SK-N-SH (cell line): Measurements from ENCODE around the gene RAF1. TPM values are rescaled to one million over a fixed set of nuclear protein-coding genes. Genes with fewer than 3 reads are reported as not detected.

Experiments
- CTCF ChIA-PET: fragments of 300-600, 350-600 bp; formaldehyde crosslinking; extraction: SDS; loops from one replicate; lab custom pipeline; 2021; lab: Yijun Ruan, JAX
- POLR2A ChIA-PET: fragments of 350-600 bp; sonication (Branson Sonifier 250); formaldehyde crosslinking; extraction: SDS; loops from one replicate; lab custom pipeline; 2020; ENCODE audit warnings: antibody characterized with exemption, inconsistent platforms; lab: Yijun Ruan, JAX
- DNase-seq: peaks from one replicate; pipeline ENCODE4 v3.0.0; 2012
- H2AFZ ChIP-seq: fragments of 200-600 bp; sonication (generic); 2 replicates; pipeline ENCODE4 v1.8.1; 2016; ENCODE audit warnings: antibody characterized with exemption, mild to moderate bottlenecking, low read depth
- H3F3A ChIP-seq: fragments of 200-600 bp; sonication (generic); replicated peaks from 2 replicates; pipeline ENCODE3; 2016; ENCODE audit warnings: antibody characterized with exemption, mild to moderate bottlenecking; ENCODE audit not compliant: insufficient read depth
- H3K27ac ChIP-seq, 2 experiments: fragments of 200-500 bp in 1 of 2; fragments of 200-600 bp in 1 of 2; sonication (Bioruptor generic) in 1 of 2; sonication (generic), shearing (Covaris generic) in 1 of 2; 2 replicates each; pipeline versions ENCODE4 v1.5.1 to v1.6.1; 2014 to 2016; ENCODE audit warnings: low read depth in 2 of 2, inconsistent platforms in 1 of 2, low read length in 1 of 2, mild to moderate bottlenecking in 1 of 2, mixed read lengths in 1 of 2
- H3K27me3 ChIP-seq: fragments of 200-600 bp; sonication (generic), shearing (Covaris generic); 2 replicates; pipeline ENCODE4 v1.6.1; 2016; ENCODE audit warnings: mixed run types; ENCODE audit not compliant: insufficient read depth
- H3K36me3 ChIP-seq, 2 experiments: fragments of 200-500 bp in 1 of 2; fragments of 200-600 bp in 1 of 2; sonication (Bioruptor generic) in 1 of 2; sonication (generic) in 1 of 2; replicated peaks in 1 of 2; 2 replicates each; pipeline versions ENCODE3 to v1.5.1; 2014 to 2016; ENCODE audit warnings: low read length in 1 of 2, mild to moderate bottlenecking in 1 of 2; ENCODE audit not compliant: insufficient read depth in 2 of 2, control insufficient read depth in 1 of 2
- H3K4me1 ChIP-seq, 2 experiments: fragments of 200-500 bp in 1 of 2; fragments of 200-600 bp in 1 of 2; sonication (Bioruptor generic) in 1 of 2; sonication (generic), shearing (Covaris generic) in 1 of 2; 2 replicates each; pipeline versions ENCODE4 v1.5.1 to v1.6.1; 2014 to 2016; ENCODE audit warnings: low read depth in 1 of 2, low read length in 1 of 2, mixed run types in 1 of 2; ENCODE audit not compliant: insufficient read depth in 2 of 2, control insufficient read depth in 1 of 2
- H3K4me2 ChIP-seq: fragments of 200-600 bp; sonication (generic), shearing (Covaris generic); 2 replicates; pipeline ENCODE4 v1.6.1; 2017; ENCODE audit warnings: mixed run types
- H3K4me3 ChIP-seq, 2 experiments: fragments of 200-500 bp in 1 of 2; fragments of 200-600 bp in 1 of 2; sonication (Bioruptor generic) in 1 of 2; sonication (generic), shearing (Covaris generic) in 1 of 2; 2 replicates each; pipeline versions ENCODE4 v1.5.1 to v1.8.1; 2014 to 2016; ENCODE audit warnings: low read depth in 2 of 2, inconsistent platforms in 1 of 2, low read length in 1 of 2, mild to moderate bottlenecking in 1 of 2, mixed read lengths in 1 of 2, moderate library complexity in 1 of 2
- H3K79me2 ChIP-seq: fragments of 200-600 bp; sonication (generic); 2 replicates; pipeline ENCODE4 v1.8.1; 2017; ENCODE audit warnings: mild to moderate bottlenecking; ENCODE audit not compliant: insufficient read depth
- H3K9ac ChIP-seq: fragments of 200-600 bp; sonication (generic); 2 replicates; pipeline ENCODE4 v1.6.1; 2017; ENCODE audit warnings: mixed run types
- H3K9me2 ChIP-seq: fragments of 200-600 bp; sonication (generic); 2 replicates; pipeline ENCODE4 v1.6.1; 2017; ENCODE audit warnings: mixed run types
- H3K9me3 ChIP-seq: fragments of 200-600 bp; sonication (generic); 2 replicates; pipeline ENCODE4 v1.6.1; 2017; ENCODE audit warnings: mixed run types, mild to moderate bottlenecking, moderate library complexity
- H4K20me1 ChIP-seq: fragments of 200-600 bp; sonication (generic); 2 replicates; pipeline ENCODE4 v1.6.1; 2017; ENCODE audit warnings: mild to moderate bottlenecking, mixed run types; ENCODE audit not compliant: insufficient read depth
- ELF1 ChIP-seq: IDR thresholded peaks from 2 replicates; pipeline ENCODE4 v1.4.0; 2012
- NFIC ChIP-seq: IDR thresholded peaks from 2 replicates; pipeline ENCODE4 v1.4.0; 2012; ENCODE audit warnings: borderline replicate concordance
- REST ChIP-seq: IDR thresholded peaks from 2 replicates; pipeline ENCODE4 v1.6.1; 2012; ENCODE audit warnings: mild to moderate bottlenecking, low read depth, low read length, moderate library complexity
- RFX5 ChIP-seq: IDR thresholded peaks from 2 replicates; pipeline ENCODE4 v1.6.1; 2012; ENCODE audit warnings: mild to moderate bottlenecking, improper control_type of control experiment, low read length
- USF1 ChIP-seq: IDR thresholded peaks from 2 replicates; pipeline ENCODE4 v1.4.0; 2012; ENCODE audit warnings: low read depth, borderline replicate concordance
- WGBS: methylation state at CpG from one replicate; pipeline ENCODE4 v1.1.6; 2017; ENCODE audit warnings: low lambda C conversion rate; 5-methylcytosine and 5-hydroxymethylcytosine counted together
- polyA plus RNA-seq, 3 experiments: library from polyadenylated mRNA; depleted of rRNA; stranded (reverse); fragments of >200 nt; gene quantifications; 2 replicates each; pipeline ENCODE4 v1.2.3, GENCODE V29; 2012

RAF1 gene
- polyA plus RNA-seq, 1 of the 3 experiments (the other 2 are of a cell fraction), result 58.7 TPM

GRCh38 chr3:12620305-12620704, 43.6 kb downstream of the RAF1 start:
- Histone ChIP-seq H3K9me2 (no peaks in the 10 kb centered on the region), H3F3A (peaks cover 4% of the 10 kb centered on the region), H3K27ac (no peak overlapping the region), H3K9me3 (no peaks in the 10 kb centered on the region), H3K79me2 (peaks cover 93% of the 10 kb centered on the region), H3K4me3 (no peak overlapping the region), H3K4me1 (no peaks in the 10 kb centered on the region), H3K4me2 (no peak overlapping the region), H3K27me3 (no peaks in the 10 kb centered on the region), H3K36me3 (peaks cover 13 to 21% of the 10 kb centered on the region in 2 experiments), H4K20me1 (peaks cover 49% of the 10 kb centered on the region), H3K9ac (no peak overlapping the region), H2AFZ (no peak overlapping the region)
- no peak for TF ChIP-seq USF1
- no peak for TF ChIP-seq NFIC
- TF ChIP-seq REST, result no peak
- ChIA-PET CTCF (interaction anchor here (1.0 kb wide), 1 partner anchor 8 kb away, joined by 3 read pairs; no protein-coding TSS in a partner anchor), POLR2A (no interaction called here)
- WGBS, result 98% methylated on average over 6 of the region's 6 CpGs
- no peak for DNase-seq

- WGBS, result 100% methylated on average over 6 of the region's 6 CpGs
- no peaks in the 10 kb centered on the region for H3K4me1 ChIP-seq
- H3K4me2 ChIP-seq, result no peak overlapping the region
- no peak for TF ChIP-seq ELF1
- no peak for TF ChIP-seq REST
- TF ChIP-seq RFX5, result no peak
- H4K20me1 ChIP-seq, result peaks cover 40% of the 10 kb centered on the region
- CTCF ChIA-PET, result no interaction called here
- H3K79me2 ChIP-seq, result peaks cover 86% of the 10 kb centered on the region
- no peaks in the 10 kb centered on the region for H3K9me2 ChIP-seq
- H3K9me3 ChIP-seq, result no peaks in the 10 kb centered on the region
- H3K36me3 ChIP-seq, result peaks cover 18 to 27% of the 10 kb centered on the region in 2 experiments
- H3F3A ChIP-seq, result peaks cover 4% of the 10 kb centered on the region
- H3K27me3 ChIP-seq, result no peaks in the 10 kb centered on the region
- H3K27ac ChIP-seq, result no peak overlapping the region
- no peak overlapping the region for H3K4me3 ChIP-seq
- no peak overlapping the region for H2AFZ ChIP-seq
- DNase-seq, result no peak
- no peak overlapping the region for H3K9ac ChIP-seq
- POLR2A ChIA-PET, result no interaction called here
Observed at GRCh38 chr3:12618426-12618825, 45.5 kb downstream of the RAF1 start.
